CD1c-positive myeloid dendritic cell (primary cell): Measurements from ENCODE around the gene CADPS2.
"Not testable (repeated sequence)": the region's sequence is repeated elsewhere in the genome, so short reads cannot be mapped to it uniquely, and the experiment has no call there.

Source experiments
- DNase-seq: peaks from one replicate; pipeline ENCODE4 v3.0.0-alpha.2; 2016; ENCODE audit errors: extremely low spot score

CADPS2 gene

DNA sequence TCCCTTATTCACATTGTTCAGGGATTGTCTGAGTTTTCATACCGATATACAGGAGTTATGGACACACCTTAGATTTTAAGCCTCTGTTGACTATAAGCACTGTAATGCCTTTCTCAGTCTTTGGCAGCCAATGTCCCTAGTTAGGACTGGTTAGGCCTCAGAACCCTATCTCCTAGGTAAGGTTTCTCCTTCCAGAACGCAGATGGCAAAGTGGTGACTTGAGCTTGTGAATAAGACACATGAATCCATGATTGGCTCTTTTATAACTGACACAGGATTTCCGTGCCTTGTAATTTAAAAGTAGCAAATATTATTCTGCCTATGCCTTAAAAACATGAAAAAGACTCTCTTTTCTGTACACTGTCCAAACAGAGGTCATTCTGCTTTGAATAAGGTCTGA lies 171.1 kb downstream of the CADPS2 start:
- DNase-seq: no peak

DNA sequence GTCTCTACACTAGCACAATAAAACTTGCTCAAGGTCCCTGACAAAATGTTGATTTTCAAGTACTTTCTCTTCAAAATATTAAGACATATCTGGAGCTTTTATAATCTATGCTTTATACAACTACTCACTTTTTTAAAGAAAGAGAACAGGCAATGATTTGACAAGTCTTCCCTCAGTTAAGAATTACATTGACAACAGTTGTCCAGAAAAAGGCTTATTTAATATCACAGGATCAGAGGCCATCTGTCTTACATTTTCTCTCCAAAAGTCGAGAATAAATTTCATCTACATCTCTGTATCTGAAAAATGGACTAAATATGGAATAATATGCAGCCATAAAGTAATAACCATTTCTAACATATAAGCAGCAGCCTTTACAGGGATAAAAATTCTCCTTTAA lies 175.3 kb downstream of the CADPS2 start:
- no peak for DNase-seq

DNA sequence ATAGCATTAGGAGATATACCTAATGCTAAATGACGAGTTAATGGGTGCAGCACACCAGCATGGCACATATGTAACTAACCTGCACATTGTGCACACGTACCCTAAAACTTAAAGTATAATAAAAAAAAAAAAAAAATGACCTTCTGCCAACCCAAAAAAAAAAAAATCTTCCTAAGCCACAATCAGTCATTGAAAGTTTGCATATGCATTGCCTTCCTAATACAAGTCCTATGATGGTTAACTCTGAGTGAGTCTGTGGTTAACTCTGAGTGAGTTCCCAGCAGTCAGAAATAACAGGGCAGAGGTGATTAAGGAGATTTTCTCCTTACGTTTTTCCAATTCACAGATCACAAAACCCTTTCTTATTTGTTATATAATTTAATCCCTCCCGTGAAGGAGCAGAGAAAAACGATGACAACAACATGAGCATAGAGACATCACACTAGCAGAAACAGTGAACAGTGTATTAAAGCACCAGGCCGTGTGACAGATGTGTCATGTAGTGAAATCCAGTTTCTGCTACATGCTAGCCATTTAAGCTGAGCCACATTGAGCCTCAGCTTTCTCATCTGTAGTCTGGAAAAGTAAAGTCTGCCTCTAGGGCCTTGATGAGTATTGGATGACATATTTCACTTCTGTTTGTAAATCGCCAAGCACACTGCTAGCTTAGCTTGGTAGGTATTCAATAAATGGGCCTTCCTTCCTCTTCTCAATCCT lies 176.2 kb downstream of the CADPS2 start:
- no peak for DNase-seq

DNA sequence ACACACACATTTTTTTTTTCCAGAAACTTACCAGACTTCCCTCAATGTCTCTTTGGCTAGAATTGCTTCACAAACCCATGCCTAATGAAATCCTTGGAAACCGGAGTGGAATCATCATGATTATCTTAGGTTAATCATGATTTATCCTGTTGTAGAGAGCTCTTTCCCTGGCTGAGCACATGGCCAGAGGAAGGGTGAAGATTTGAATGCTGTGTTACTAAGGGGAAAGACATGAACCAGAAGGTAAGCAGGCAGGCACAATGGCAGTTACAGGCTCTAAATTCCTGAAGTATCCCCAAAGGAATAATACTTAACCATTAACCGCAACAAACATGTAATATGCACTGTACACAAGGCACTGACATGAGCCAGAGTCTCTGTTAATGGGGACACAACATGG lies 179.4 kb downstream of the CADPS2 start:
- DNase-seq: no peak

DNA sequence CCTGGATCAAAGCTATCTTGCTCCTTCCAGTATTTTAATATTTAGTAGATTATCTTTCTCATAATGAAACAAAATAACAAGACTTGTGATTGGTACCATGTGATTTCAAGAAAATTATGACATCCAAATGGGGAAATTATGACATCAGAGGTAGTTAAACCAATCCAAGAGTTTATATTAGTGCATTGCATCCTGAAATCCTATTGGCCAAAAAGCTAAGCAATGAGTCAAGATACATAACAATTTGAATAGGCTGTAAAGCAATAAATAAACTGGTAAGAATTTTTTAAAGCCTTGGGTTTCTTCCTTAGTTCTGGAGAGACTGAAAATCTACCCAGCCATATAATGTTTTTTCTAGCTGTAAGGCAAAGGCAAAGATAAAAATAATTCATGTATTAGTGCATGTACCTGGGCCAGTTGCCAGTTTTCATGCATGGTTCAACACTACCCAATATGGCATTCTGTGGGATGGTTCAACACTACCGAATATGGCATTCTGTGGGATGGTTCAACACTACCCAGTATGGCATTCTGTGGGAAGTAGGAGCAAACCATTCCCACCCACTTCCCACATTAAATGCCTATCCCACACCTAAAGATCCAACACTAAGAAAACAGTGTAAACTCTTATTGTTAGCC lies 183.3 kb downstream of the CADPS2 start, which contains the start of gene RNF148:
Gene RNF148, minus strand, starts transcription at position 51 of the 639 bp plus-strand sequence. CDS start 172 bp downstream, outside the sequence.
- DNase-seq: no peak

DNA sequence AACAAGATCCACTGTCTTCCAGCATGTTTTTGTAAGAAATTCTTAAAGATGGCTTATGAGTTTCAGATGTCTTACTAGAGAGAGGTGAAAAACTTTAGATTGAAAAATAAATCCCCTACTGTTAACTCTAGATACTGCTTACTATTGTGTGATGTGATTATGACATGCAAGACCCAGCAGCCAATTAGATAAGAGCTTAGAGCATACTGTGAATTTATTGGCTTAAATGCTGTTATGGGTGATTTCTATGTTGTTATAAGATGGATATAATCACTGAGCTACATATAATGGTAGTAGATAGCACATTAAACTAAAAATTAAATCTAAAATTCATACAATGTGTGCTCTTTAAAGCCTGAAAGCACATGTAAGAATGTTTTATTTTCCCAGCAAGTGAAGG lies 187.2 kb downstream of the CADPS2 start, which contains the start of gene RNF133:
Gene RNF133, minus strand, starts transcription at position 101 of the 400 bp plus-strand sequence. CDS start 199 bp downstream, outside the sequence.
- no peak for DNase-seq

DNA sequence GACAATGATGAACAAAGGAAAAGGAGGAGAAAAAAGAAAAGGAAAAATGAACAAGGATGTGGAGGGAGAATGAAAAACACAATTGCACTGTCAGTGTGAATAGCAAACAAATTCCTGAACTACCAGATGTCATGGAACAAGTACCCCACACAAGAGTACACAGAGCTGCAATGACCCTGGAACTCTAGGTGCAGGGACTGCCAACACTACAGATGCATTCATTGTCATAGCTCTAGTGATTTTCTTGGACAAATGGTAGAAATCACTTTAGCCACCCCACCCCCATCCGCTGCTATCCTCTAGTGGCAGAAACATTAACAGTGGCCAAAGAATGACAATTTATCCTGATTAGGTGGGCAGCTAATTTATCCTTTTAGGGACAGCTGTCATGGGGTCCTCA lies 190.4 kb downstream of the CADPS2 start:
- DNase-seq: no peak

DNA sequence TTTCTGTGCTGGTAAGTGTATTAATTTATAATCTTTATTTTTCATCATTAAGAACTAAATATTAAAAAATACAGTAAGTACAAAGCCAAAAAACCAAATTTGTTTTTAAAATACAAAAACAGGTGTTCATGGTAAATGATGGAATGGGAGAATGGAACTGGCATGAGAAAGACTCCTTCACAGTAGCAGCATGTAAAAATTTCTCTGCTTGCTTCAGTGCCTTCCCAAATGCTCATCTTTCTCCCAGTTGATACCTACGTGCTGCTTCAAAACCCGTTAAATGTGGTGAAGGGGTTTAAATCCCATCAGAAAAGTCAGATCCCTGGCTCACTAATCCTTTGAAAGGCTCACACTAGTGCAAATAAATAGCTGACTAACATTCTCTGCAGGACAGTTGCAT lies 191.6 kb downstream of the CADPS2 start:
- DNase-seq: no peak

DNA sequence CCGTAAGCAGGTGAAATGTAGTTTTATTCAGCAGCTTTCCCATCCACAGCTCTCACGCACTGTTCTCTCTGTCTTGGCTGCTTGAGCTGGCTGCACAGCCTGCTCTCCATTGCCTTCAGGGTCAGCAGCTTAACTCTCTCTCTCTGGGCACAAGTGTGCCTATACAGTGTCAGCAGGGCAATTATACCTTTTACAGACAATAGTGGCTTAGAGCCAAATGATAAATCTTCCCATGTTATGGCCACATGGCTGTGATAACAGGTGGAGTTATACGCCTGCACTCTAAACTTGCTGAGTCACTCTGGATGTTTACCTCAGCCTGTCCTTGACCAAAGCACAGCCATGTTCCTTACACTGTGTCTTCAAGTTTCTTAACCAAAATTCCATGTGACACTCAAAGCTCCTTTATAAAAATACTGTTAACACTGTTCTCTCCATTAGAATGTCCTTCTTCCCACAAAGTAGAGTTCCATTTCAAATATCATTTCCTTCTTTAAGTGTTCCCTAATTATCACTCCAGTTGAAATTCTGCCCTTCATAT lies 193.4 kb downstream of the CADPS2 start:
- DNase-seq: no peak

DNA sequence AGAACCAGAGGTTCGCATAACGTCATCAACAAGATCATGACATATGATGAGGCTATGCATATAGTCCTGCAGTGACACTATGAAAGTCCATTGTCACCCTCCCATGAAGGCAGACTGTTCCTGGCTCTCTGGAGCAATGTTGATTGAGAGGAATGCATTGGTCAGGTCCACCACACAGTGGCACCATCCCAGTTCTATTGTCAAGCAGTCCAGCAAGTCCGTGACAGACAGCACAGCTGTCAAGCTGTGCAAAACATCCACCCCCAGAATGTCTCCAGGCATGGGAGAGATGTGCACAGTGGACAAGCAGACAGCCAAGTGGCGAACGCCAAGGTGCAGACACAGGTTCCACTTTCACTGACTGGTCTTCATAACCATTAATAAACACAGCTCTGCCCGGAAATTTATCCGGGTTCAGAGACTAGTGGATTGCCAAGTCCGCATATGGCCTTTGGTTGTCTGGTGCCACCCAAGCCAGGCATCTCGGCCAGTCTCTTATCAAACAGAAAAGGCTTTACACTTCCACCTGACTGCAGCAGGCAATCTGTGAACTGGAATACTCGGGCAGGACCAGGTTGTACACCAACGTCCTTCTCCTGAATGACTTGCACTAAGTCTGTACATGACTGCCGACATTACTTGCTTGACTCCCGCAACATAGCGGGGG lies 194.6 kb downstream of the CADPS2 start:
- DNase-seq: no peak

DNA sequence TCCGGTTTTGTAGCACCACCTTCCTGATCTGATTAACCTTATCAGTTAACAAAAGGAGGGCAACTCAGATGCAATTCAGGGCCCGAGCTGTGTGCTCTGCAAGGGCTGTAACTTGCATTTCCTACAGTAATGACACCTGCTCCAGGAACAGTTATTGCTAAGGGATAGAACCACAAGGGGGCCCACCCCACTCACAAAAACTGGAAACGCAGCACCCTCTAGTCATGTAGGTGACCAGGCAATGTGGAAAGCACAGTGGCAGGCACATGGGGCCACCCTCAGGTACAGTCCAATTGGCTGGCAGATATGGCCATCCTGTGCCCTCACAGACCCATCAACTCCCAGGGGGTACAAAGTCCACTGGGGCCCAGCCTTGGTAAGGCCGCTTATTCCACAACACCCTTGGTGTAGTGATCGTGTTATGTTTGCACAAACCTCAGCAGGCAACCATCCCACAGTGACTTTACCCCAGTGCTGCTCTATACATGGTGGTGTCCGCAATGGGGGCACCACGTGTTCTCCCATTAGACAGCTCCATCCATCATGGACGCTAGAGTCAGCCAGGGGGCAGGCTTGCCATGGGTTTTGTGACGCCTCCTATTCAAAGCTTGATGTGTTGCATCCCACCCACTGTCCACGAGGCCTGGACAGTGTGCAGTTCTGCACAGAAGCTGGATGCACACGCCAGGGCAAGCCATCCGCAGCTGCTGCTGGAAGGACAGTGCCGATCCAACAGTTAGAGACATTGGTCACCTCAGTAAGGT lies 196.7 kb downstream of the CADPS2 start:
- no peak for DNase-seq

DNA sequence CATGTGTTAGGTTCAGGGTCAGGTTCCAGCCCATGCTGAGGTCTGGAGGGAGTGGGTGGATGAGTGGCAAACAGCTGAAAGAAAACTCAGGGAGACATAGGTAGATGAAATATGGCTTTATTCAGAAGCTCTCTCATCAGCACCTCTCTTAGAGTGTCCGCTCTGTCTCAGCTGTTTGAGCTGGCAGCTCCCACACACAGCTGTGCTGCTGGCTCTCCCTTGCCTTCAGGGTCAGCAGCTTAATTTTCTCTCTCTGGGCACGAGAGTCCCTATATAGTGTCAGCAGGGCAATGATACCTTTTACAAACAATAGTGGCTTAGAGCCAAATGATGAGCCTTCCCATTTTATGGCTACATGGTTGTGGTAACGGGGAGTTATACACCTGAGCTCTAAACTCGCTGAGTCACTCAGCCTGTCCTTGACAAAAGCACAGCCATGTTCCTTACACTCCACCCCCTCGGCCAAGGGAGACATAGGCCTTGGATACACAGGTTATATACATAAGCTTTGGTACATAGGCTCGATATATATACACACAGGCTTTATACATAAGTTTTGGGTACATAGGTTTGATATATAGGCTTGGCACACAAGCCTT lies 197.8 kb downstream of the CADPS2 start:
- DNase-seq: no peak

DNA sequence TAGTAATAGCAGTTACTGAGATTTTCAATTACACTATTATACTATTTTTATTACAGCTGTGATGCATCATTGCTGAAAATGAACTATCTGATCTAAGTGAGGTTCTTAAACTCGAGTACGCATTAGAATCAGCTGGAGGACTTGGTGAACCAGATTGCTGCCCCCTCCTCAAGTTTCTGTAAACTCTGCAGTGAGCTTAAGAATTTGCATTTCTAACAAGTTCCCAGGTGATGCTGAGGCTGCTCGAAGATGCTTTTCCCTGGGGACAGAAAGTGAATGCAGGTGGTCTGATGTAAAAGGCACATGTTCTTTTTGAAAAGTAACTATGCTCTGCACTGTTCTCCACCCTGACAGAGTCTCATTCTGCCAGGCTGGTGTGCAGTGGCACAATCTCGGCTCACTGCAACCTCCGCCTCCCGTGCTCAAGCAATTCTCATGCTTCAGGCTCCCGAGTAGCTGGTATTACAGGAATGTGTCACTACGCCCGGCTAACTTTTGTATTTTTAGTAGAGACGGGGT lies 199.8 kb downstream of the CADPS2 start:
- no peak for DNase-seq

DNA sequence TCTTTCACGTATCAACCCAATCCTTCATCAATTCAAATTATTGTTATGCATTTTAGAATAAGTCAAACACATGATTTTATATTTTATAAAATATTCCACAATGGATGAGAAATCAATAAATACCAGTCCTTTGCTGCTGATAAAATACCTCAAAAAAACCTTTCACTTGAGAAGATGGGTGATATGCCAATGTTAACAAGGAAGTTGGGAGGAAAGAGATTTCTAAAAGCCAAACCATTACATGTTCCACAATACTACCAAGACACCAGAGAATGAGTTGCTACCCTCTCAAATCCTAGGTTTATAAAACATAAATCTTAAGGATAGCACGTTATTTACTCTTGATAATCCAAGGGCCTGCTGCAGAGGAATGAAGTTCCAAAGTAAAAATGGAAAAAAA lies 201.8 kb downstream of the CADPS2 start:
- DNase-seq: no peak

DNA sequence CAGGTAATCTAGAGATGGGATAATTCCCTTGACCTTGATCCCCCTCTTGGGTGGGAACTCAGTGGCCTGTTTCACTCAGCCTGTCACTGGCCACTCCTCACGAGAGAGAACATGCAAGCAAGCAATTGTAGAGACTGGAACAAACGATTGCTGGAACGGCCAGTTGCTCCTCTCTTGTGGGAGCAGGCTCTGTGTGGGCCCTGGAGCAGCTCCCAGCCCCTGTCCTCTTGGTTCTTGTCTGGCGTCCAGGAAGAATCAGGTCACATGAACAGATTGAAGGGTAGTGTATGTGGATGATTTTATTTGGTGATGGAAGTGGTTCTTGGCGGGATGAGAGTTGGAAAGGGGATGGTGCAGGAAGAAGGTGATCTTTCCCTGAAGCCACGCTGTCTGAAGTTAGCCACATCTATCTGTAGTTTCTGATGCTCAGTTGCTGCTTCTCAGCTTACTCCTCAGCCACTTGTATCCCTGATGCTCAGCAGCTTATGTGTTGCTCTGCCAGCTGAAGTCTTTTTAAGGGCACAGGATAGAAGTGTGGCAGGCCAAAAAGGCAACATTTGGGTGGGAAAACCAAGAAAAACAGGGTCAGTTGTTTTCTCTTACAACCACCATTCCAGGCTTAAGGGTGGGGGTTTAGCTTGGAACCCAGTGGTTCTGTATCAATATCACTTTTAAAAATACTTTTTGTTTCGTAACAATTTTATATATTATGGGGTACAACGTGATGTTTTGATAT lies 203.3 kb downstream of the CADPS2 start:
- no peak for DNase-seq

DNA sequence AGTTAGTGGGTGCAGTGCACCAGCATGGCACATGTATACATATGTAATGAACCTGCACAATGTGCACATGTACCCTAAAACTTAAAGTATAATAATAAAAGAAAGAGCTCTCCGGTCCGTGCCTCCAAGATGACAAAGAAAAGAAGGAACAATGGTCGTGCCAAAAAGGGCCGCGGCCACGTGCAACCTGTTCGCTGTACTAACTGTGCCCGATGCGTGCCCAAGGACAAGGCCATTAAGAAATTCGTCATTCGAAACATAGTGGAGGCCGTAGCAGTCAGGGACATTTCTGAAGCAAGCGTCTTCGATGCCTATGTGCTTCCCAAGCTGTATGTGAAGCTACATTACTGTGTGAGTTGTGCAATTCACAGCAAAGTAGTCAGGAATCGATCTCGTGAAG lies 205.1 kb downstream of the CADPS2 start:
- not testable (repeated sequence) for DNase-seq

DNA sequence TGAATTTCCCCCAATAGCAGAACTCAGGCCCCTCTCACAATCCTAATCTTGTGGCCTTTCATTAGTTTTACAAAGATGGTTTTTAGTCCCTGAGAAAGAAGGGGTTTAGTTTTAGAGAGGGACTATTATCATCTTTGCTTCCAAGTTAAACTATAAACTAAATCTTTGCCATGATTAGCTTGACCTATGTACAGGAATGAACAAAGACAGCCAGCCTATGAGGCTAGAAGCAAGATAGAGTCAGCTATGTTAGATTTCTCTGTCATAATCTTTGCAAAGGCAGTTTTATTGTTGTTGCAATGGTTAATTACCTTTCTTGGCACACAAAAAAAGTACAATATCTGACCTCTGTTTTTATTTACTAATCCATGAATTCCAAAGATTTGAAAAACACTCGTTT lies 206.4 kb downstream of the CADPS2 start:
- no peak for DNase-seq

DNA sequence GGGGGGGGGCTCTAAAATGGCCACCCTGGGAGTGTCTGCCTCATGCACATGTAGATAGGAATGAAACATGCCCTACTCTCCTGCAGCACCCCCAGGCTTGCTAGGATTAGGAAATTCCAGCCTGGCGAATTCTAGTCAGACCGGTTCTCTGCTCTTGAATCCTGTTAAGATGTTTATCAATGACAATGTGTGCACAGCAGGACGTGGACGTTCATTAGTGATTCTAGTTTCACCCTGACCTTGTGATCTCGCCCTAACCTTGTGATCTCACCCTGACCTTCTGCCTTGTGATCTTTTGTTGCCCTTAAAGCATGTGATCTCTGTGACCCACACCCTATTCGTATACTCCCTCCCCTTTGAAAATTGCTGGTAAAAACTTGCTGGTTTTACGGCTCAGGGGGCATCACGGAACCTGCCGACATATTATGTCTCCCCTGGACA lies 207.0 kb downstream of the CADPS2 start:
- not testable (repeated sequence) for DNase-seq

DNA sequence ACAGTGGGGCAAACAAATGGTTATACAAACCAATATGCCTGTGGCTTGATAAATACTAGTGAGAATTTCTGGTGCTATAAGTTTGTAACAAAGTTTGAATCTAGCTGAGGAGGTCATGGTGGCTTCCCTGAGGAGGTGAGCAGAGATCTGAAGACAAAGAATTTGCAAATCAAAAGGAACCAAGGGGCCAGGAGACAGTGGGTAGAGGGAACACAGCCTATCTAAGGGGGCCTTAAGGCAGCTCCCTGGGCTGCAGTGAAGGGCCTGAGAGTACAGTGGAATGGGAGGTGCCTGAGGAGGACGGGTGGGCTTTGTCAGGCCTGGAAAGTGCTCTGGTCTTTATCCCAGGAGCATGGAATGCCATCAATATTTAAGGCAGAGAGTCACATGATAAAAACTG lies 209.1 kb downstream of the CADPS2 start:
- DNase-seq: no peak

DNA sequence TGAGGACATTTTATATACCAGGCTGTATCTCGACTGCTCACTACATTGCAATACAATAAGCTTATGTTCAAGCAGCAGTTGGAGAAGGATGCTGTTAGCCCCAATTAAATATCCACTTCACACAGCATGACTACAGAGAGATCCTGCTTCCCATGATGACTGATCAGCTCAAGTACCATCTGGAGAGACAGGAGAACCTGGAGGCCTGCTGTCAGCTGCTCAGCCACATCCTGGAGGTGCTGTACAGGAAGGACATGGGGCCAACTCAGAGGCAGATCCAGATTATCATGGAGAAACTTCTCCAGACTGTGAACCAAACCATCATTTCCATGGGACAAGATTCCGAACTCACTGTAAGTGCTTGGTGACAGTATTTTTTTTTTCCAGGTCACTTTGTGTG lies 209.8 kb downstream of the CADPS2 start:
- no peak for DNase-seq
